Thyroid gland (tissue), 4 donors: ENCODE data around the gene IFI44.

Experiments
- CTCF ChIP-seq, 6 experiments: fragments of 200-600 bp in 3 of 6; fragments of 450-650 bp in 3 of 6; sonication (generic) in 3 of 6; IDR thresholded peaks; one replicate each; pipeline ENCODE4 v1.5.1; 2016 to 2019; ENCODE audit warnings: antibody characterized with exemption in 6 of 6, mild to moderate bottlenecking in 2 of 6, inconsistent platforms in 1 of 6, moderate library complexity in 1 of 6
- POLR2A ChIP-seq, 2 donors: fragments of 450-650 bp; IDR thresholded peaks; one replicate each; pipeline ENCODE4 v1.6.1; 2017; ENCODE audit warnings: antibody characterized with exemption in 2 of 2, mild to moderate bottlenecking in 2 of 2, moderate library complexity in 1 of 2

DNA sequence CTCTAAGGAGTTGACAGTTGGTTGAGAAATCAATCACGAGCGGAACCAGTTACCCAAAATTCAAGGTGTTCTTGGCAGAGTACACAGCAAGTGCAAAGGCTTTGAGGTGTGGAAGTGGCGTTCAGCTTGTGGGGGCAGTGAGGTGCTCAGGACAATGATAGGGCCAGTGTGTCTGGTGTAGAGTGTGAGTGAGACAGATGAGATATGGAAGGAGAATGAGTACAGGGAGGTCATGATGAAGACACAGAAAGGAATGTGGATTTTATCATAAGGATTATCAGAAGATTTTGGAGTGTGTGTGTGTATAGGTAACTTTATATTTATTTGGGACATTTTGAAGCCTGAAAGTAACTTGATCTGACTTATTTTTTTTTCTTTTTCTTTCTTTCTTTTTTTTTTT, 40.9 kb downstream of the IFI44 start:
- TF ChIP-seq CTCF (IDR thresholded peaks at IDR 0.05) = no peak
- no peak for TF ChIP-seq POLR2A (IDR thresholded peaks at IDR 0.05)
